Activated naive CD4-positive, alpha-beta T cell treated with anti-CD3 and anti-CD28 coated beads, Interleukin-2, amount 10 ng/mL, durations not matched to agents 7 days and 5 days (primary cell): ENCODE measurements around the gene RHOF.
A peak's percentile ranks its signal among the peaks of the same experiment; 100 is the strongest.

Source experiments
- CTCF ChIA-PET: fragments of 350-600 bp; sonication (Branson Sonifier 250); formaldehyde crosslinking; loops from one replicate; lab custom pipeline; 2021; ENCODE audit warnings: antibody characterized with exemption; lab: Charles Lee
- DNase-seq: peaks from one replicate; pipeline ENCODE4 v3.0.0-alpha.2; 2020
- H3K27ac Mint-ChIP-seq: one replicate; pipeline ENCODE4 v1.8.0; 2021; ENCODE audit warnings: mild to moderate bottlenecking, moderate library complexity, mixed read lengths
- H3K27me3 Mint-ChIP-seq: one replicate; pipeline ENCODE4 v1.8.0; 2021; ENCODE audit warnings: mild to moderate bottlenecking, mixed read lengths
- H3K36me3 Mint-ChIP-seq: one replicate; pipeline ENCODE4 v1.8.0; 2021; ENCODE audit warnings: mixed read lengths
- H3K4me1 Mint-ChIP-seq: one replicate; pipeline ENCODE4 v1.8.0; 2021; ENCODE audit warnings: mixed read lengths
- H3K4me3 Mint-ChIP-seq: one replicate; pipeline ENCODE4 v1.8.0; 2021; ENCODE audit warnings: mild to moderate bottlenecking, moderate library complexity, mixed read lengths
- H3K9me3 Mint-ChIP-seq: one replicate; pipeline ENCODE4 v1.8.0; 2021; ENCODE audit warnings: mixed read lengths

RHOF gene

DNA sequence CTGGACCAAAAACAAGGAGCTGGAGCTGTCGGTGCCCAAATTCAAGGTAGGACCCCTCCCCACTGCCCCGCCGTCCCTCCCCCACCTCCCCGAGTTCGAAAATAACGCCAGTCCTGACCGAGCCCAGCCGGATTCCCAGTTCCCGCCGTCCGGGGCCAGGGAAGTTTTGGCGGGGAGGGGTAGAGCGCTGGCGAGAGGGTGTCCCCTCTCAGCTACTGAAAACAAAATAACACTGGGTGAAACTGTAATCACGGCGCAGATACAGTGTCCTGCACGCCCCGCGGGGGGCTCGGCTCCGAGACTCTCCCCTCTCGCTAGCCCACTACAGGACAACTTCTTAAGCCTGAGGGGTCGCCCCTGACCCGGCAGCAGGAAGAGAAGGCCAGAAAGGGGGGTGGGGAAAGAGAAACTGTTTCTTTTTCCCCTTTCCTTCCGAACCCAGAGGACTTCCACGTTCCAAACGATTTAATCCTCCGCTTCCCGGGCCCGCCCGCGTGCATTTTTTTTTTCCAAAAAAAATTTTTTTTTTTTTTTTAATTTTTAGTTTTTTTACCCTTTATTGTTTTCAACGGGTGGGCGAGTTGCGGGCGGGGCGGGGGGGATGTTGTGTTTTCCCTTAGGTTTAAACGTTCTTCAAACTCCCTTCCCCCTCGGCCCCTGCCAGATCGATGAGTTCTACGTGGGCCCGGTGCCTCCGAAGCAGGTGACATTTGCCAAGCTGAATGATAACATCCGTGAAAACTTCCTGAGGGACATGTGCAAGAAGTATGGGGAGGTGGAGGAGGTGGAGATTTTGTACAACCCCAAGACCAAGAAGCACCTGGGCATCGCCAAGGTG, 11.9 kb upstream of the RHOF start:
- Mint-ChIP-seq H3K36me3 (peaks cover 55% of the 10 kb centered on the region), H3K27me3 (peaks cover 3% of the 10 kb centered on the region), H3K4me1 (peaks cover 39% of the 10 kb centered on the region), H3K27ac (peak overlapping the region; percentile 99), H3K9me3 (no peaks in the 10 kb centered on the region), H3K4me3 (peak overlapping the region; percentile 94)
- DNase-seq: peak; percentile 34
- CTCF ChIA-PET: interaction anchor here (1.3 to 16.5 kb wide), 2 partner anchors 8 to 83 kb away, joined by 3 to 575 read pairs; partner anchors contain the start of genes PSMD9, RHOF and SETD1B

DNA sequence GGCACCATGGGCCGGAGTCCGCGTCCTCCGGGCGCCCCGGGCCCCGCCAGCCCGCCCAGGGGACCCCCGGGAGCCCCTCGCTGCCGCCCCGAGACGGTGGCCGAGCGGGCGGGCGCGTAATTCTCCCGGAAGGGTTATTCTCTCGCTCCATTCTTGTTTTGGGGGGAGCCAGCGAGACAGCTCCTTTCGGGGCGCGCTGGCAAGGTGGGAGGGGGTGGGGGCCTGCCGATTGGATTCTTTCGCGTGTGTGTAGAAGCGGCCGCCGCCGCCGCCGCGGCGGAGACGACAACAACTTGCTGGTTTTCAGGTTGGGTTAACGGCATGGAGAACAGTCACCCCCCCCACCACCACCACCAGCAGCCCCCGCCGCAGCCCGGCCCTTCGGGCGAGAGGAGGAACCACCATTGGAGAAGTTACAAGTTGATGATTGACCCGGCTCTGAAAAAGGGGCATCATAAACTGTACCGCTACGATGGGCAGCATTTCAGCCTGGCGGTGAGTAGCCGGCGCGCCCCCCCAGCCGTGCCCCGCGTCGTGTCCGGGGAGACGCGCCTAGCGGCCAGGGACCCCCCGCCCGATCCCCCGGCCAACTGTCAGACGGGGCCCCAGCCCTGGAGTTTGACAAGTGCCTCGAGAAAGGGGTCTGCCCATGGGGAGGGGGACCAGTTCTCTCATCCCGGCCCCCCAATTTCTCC, 11.1 kb upstream of the RHOF start:
- Mint-ChIP-seq H3K36me3 (peaks cover 51% of the 10 kb centered on the region), H3K9me3 (no peaks in the 10 kb centered on the region), H3K27ac (peak overlapping the region; percentile 99), H3K4me1 (peaks cover 36% of the 10 kb centered on the region), H3K27me3 (peaks cover 3% of the 10 kb centered on the region), H3K4me3 (peak overlapping the region; percentile 94)
- CTCF ChIA-PET: interaction anchor here (14.1 to 16.5 kb wide), 2 partner anchors 5 to 7 kb away, joined by 575 read pairs; partner anchors contain the start of genes RHOF and SETD1B
- peak; percentile 67 for DNase-seq

DNA sequence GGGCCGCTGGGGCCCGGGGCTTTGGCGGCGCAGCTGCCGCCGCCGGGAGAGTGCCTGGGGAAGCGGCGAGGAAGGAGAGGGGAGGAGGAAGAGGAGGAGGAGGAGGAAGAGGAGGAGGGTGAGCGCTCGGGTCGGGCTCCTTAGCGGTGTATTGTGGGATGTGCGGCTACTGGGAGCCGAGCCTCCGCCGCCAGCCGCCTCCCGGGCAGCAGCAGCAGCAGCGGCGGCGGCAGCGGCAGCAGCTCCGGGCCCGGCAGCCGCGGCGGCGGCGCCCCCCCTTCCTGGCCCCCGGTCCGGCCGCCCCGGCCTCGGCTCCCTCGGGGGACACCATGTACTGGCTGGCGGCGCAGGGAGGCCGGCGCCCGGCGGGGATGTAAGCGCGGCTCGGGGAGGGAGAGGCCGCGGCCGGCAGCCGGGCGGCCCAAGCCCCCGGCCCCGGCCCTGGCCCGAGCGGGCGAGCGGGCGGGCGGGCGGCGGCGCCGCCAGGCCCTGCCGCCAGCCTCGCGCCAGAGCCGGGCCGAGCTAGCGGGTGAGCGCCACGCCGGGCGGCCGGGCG, 10.5 kb upstream of the RHOF start, which contains the start of gene SETD1B:
SETD1B (plus strand) TSS at position 149 of the 556 bp plus-strand sequence. CDS start 729 bp downstream, outside the sequence.
- Mint-ChIP-seq H3K4me3 (peak within 1 kb of the TSS; percentile 94), H3K9me3 (no peaks in the 10 kb centered on the region), H3K27me3 (peaks cover 3% of the 10 kb centered on the region), H3K4me1 (peaks cover 35% of the 10 kb centered on the region), H3K27ac (peak within 1 kb of the TSS; percentile 99), H3K36me3 (peaks cover 51% of the 10 kb centered on the region)
- CTCF ChIA-PET: interaction anchor here (1.1 to 16.5 kb wide), 3 partner anchors 6 to 20 kb away, joined by 3 to 575 read pairs (median 575); partner anchors contain the start of genes RHOF and SETD1B
- DNase-seq: peak; percentile 65

DNA sequence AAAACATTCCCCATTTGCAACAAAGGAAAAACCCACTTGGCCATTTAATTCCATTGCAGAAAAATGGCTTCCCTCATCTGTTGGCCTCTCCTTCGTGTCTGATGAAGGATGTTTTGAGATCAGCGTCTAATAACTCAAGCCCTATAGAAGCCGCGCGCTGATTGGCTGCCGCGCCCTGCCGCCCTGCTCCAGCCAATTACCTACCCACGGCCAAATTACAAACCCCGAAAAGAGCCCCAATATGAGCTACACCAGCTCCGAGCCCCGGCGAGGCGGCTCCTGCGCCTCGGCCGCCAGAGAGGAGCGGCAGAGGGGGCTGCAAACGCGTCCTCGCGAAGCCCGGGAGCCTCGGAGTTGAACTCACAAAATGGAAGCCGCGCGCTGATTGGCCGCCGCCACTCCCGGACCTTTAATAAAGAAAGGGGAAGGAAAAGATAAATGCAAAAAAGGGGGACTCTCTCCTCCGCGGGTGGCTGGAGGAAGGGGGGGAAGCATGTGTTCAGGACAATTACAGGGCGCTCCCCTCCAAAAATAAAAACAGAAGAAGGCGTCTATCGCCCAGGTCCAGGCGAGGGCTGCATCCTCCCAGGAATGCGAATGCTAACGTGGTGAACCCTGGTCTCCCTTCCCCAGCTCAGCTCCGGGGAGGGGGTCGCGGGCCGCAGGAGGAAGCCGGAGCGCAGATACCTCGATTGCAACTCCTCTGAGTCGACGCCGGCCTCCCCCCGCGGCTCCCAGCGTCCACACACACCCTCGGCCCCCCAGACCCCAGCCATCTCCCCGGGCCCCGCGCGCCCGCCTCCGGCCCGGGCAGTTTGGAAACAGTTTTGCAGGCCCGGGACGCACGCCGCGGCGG, 9.6 kb upstream of the RHOF start:
- H3K4me3 Mint-ChIP-seq: peak overlapping the region; percentile 91
- peaks cover 3% of the 10 kb centered on the region for H3K27me3 Mint-ChIP-seq
- H3K36me3 Mint-ChIP-seq: peaks cover 52% of the 10 kb centered on the region
- no peaks in the 10 kb centered on the region for H3K9me3 Mint-ChIP-seq
- H3K4me1 Mint-ChIP-seq: peaks cover 37% of the 10 kb centered on the region
- peak; percentile 94 for DNase-seq
- CTCF ChIA-PET: interaction anchor here (1.1 to 16.5 kb wide), 5 partner anchors 6 to 85 kb away, joined by 3 to 575 read pairs (median 6); partner anchors contain the start of genes RHOF and SETD1B
- H3K27ac Mint-ChIP-seq: peak overlapping the region; percentile 99

DNA sequence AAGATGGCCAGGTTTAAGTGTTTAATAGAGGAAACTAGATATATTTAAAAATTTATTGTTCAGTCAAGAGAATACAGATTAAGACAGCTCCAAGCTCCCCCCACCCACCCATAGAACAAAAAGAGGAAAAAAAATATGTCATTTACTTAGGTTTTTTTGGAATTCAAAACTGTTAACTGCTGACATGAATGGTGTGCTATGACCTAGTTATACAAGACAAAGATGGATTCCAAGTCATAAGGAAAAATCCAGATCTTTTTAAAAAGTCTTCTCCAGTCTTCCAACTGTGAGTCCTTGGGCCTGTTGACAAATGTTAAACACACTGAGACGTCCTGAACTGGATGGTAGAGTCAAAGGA, 9.0 kb upstream of the RHOF start:
- CTCF ChIA-PET: interaction anchor here (1.6 to 16.5 kb wide), 4 partner anchors 5 to 85 kb away, joined by 5 to 575 read pairs (median 290); partner anchors contain the start of genes RHOF and SETD1B
- peaks cover 53% of the 10 kb centered on the region for H3K36me3 Mint-ChIP-seq
- peak overlapping the region; percentile 91 for H3K4me3 Mint-ChIP-seq
- peaks cover 3% of the 10 kb centered on the region for H3K27me3 Mint-ChIP-seq
- H3K9me3 Mint-ChIP-seq: no peaks in the 10 kb centered on the region
- H3K27ac Mint-ChIP-seq: peak overlapping the region; percentile 99
- DNase-seq: no peak
- peaks cover 39% of the 10 kb centered on the region for H3K4me1 Mint-ChIP-seq

DNA sequence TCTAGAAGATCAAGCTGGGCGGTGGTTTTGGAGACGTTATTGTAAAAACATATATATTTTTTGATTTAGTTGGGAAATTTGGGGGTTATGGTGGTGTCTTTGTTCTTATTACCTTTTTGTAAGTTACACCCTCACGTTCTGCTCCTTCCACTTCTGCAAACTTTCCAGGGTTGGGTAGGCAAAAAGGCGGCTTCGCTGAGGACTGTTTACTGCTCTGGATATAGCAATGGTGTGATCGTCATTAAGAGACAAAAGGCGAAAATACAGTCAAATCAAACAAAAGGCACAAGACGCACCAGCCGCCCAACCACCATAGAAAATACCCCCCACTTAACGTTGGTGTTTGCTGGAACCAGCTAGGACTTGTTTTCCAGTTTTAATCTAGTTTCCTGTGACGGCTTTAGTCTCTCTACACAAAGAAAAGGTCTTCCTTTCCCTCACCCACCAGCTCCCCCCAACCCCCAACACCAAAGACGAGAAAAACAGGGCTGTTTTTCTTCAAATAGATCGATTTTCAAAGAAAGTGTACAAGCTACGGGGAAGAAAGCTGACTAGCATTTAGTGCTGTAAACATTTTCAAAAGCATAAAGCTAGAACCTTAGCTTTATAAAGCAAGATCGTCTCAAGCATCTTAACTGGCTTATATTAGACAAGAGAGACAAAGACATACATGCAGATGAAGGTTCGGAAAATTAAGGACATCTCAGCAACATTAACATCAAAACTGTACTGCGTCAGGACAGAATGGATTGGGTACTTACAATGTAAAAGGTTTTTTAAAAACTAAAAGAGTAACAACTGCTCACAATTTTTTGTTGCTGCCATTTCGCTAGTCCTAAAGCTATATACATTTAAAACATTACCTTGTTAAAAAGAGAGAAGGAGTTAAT, 8.4 kb upstream of the RHOF start:
- H3K4me1 Mint-ChIP-seq: peaks cover 36% of the 10 kb centered on the region
- CTCF ChIA-PET: interaction anchor here (0.6 to 16.5 kb wide), 5 partner anchors 4 to 1406 kb away, joined by 3 to 575 read pairs (median 6); partner anchors contain the start of genes RHOF and SETD1B
- peak overlapping the region; percentile 91 for H3K4me3 Mint-ChIP-seq
- H3K9me3 Mint-ChIP-seq: no peaks in the 10 kb centered on the region
- H3K27ac Mint-ChIP-seq: peak overlapping the region; percentile 99
- H3K27me3 Mint-ChIP-seq: peaks cover 3% of the 10 kb centered on the region
- DNase-seq: peak; percentile 63
- peaks cover 55% of the 10 kb centered on the region for H3K36me3 Mint-ChIP-seq

DNA sequence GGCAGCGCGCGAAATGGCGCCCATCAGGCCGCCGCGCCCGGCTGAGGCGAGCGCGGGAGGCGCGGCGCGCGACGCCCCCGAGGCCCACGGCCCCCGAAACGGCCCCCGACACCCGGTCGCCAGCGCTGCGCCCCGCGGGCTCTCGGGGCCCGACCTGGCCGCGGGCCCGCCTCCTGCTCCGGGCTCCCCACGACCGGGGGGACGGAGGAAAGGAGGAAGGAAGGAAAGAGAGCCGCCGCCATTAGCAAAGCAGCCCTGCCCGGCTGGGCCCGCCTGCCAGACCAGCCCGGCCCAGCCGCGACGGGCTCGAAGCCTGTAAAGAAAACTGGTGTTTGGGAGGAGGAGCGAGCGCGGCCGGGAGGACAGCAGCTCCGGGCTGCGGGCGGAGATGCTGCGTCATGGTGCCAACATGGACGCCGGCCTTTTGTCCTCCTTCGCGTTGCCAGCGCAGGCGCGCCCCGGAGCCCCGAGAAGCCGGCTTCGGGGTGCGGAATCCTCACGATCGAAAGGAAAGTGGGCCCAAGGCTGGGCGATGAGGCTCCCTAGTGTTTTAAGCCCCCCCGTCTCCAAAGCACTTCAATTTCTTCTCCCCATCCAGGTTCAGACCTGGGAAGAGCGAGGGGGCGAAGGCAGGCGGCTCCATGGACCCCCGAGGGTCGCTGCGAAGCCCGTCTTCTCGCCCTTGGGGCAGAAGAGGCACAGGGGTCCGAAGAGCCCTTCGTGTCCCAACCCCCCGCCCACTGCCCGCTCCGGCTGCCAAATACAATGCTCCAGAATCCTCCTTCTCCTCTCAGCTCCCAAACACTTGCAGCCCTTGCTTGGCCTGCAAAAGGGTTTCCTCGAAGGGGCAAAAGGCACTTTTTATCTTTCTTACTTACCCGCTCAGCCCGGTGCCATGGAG, 7.5 kb upstream of the RHOF start:
- H3K4me1 Mint-ChIP-seq: peaks cover 30% of the 10 kb centered on the region
- peaks cover 3% of the 10 kb centered on the region for H3K27me3 Mint-ChIP-seq
- peak; percentile 81 for DNase-seq
- peaks cover 50% of the 10 kb centered on the region for H3K36me3 Mint-ChIP-seq
- H3K9me3 Mint-ChIP-seq: no peaks in the 10 kb centered on the region
- CTCF ChIA-PET: interaction anchor here (1.6 to 16.5 kb wide), 3 partner anchors 4 to 87 kb away, joined by 5 to 575 read pairs (median 575); partner anchors contain the start of genes RHOF and SETD1B
- H3K4me3 Mint-ChIP-seq: peak overlapping the region; percentile 91
- H3K27ac Mint-ChIP-seq: peak overlapping the region; percentile 99

DNA sequence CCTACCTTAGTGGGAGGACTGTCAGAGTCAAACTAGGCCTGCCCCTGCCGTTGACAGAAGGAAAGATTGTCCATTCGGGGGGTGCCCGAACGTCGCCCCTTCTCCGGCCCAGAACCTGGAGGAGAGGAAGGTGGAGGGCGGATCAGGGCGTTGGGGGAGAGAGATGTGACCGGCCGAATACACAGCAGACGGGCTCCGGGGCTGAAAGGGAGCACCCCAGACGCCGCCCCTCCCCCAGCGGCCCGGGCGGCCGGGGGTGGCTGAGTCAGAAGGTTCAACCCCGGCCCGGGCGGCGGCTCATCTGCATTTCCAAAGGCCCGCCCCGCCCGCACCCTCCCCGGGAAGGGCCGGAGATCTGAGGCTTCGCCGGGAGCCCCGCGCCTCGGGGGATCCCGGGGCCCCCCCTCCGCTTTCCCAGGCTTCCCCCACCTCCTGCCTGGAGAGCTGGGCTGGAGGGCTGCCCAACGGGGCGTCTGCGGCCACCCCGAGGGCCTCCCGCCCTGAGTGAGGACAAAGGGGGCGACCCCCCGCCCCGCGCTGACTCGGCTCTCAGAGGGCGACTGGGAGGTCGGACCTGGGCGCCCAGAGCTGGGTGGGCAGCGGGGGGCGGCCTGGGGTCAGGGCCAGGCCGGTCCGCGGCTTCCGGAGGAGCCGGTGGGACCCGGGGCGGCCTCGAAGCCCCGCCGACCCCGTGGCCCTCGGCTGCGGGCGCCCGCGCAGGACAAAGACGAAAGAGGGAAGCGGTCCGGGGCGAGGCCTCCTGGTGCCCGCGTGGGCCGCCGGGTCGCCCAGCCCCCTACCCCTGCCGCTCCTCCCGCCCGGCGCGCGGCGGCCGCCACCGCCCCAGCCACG, 6.6 kb upstream of the RHOF start:
- peak overlapping the region; percentile 94 for H3K27ac Mint-ChIP-seq
- DNase-seq: peak; percentile 85
- H3K27me3 Mint-ChIP-seq: peaks cover 3% of the 10 kb centered on the region
- H3K36me3 Mint-ChIP-seq: peaks cover 44% of the 10 kb centered on the region
- H3K9me3 Mint-ChIP-seq: no peaks in the 10 kb centered on the region
- H3K4me3 Mint-ChIP-seq: peak overlapping the region; percentile 83
- CTCF ChIA-PET: interaction anchor here (1.1 to 14.1 kb wide), 2 partner anchors 9 to 17 kb away, joined by 3 to 575 read pairs; partner anchors contain the start of gene SETD1B
- H3K4me1 Mint-ChIP-seq: peaks cover 32% of the 10 kb centered on the region

DNA sequence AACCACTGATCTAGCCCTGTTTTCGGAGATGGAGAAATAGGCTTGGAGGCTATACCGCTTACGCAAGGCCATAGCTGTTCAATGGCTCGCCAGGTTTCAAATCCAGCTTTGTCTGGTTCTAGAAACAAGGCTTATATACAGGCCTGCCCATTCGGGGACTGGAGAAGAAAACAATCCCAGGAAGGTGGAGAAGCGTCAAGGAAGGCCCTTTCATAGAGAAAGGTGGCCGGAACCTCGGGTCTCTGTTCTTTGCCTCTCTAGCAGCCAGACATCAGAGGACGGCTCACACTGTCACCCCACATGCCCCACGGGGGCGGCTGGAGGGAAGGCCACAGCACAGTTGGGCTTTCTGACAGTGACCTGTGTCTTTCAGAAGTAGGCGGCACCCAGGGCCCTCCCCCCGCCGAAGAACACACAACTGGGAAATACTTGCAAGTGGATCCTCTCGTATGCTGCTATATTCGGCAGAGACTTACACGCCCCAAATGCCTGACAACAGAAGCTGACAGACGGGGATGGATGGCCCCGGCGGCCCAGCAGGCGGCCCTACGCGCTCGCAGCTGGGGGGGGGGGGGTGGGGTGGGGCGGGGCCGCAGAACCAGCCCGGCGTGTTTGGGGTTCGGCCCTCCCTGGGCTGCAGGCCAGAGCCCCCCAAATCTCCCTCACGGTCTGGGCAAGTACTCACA, 5.8 kb upstream of the RHOF start:
- H3K4me1 Mint-ChIP-seq: peaks cover 40% of the 10 kb centered on the region
- H3K9me3 Mint-ChIP-seq: no peaks in the 10 kb centered on the region
- H3K36me3 Mint-ChIP-seq: peaks cover 42% of the 10 kb centered on the region
- peaks cover 3% of the 10 kb centered on the region for H3K27me3 Mint-ChIP-seq
- CTCF ChIA-PET: interaction anchor here (1.1 to 14.1 kb wide), 2 partner anchors 10 to 16 kb away, joined by 3 to 575 read pairs; partner anchors contain the start of gene SETD1B
- peak; percentile 73 for DNase-seq
- H3K27ac Mint-ChIP-seq: peak overlapping the region; percentile 94
- H3K4me3 Mint-ChIP-seq: peak overlapping the region; percentile 83

DNA sequence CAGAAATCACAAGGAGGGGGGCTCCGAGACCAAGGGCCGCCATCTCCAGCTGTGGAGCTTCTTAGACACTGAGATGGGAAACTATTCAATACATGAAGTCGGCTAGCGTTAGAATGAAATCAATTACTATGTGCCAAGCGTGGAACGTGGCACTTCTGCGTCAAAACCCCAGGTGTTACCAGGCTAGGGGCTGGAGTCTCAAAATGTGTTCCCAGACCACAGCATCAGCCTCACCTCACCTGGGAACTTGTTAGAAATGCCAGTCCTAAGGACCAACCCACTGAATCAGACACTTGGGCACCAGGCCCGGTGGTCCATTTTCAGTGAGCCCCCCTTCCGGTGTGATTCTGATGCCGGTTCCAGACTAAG, 5.3 kb upstream of the RHOF start:
- Mint-ChIP-seq H3K27me3 (peaks cover 3% of the 10 kb centered on the region), H3K4me1 (peaks cover 41% of the 10 kb centered on the region), H3K36me3 (peaks cover 42% of the 10 kb centered on the region)

More for the DNA sequence above, 5.3 kb upstream of the RHOF start:
- CTCF ChIA-PET: interaction anchor here (1.1 to 14.1 kb wide), 2 partner anchors 11 to 90 kb away, joined by 4 to 575 read pairs; partner anchors contain the start of genes PSMD9 and SETD1B
- peak overlapping the region; percentile 94 for H3K27ac Mint-ChIP-seq
- DNase-seq: no peak
- peak overlapping the region; percentile 83 for H3K4me3 Mint-ChIP-seq
- no peaks in the 10 kb centered on the region for H3K9me3 Mint-ChIP-seq
